Ascending aorta (tissue), 2 donors: ENCODE results near the gene DACH2. TPM values are rescaled to one million over a fixed set of nuclear protein-coding genes. Genes with fewer than 3 reads are reported as not detected.

ENCODE experiments used
- DNase-seq, 2 donors: peaks; one replicate each; pipeline ENCODE4 v3.0.0-alpha.2; 2019; ENCODE audit warnings: low spot score in 2 of 2
- H3K27ac ChIP-seq, 2 donors: fragments of 200-600 bp; sonication (generic); one replicate each; pipeline ENCODE4 v1.5.1; 2016 to 2017; ENCODE audit warnings: mild to moderate bottlenecking in 1 of 2
- H3K27me3 ChIP-seq: fragments of 200-600 bp; sonication (generic); one replicate; pipeline ENCODE4 v1.5.1; 2017
- H3K36me3 ChIP-seq, 2 donors: fragments of 200-600 bp; sonication (generic); one replicate each; pipeline ENCODE4 v1.5.1; 2016
- H3K4me1 ChIP-seq, 2 donors: fragments of 200-600 bp; sonication (generic); one replicate each; pipeline ENCODE4 v1.5.1; 2016 to 2017; ENCODE audit warnings: mild to moderate bottlenecking in 1 of 2
- H3K4me3 ChIP-seq, 2 donors: fragments of 200-600 bp; sonication (generic); one replicate each; pipeline ENCODE4 v1.5.1; 2016 to 2017; ENCODE audit warnings: mild to moderate bottlenecking in 1 of 2
- H3K9me3 ChIP-seq, 2 donors: fragments of 200-600 bp; sonication (generic); one replicate each; pipeline ENCODE4 v1.5.1; 2016
- CTCF ChIP-seq, 3 experiments: fragments of 200-600 bp in 2 of 3; fragments of 450-650 bp in 1 of 3; sonication (generic) in 2 of 3; IDR thresholded peaks; one replicate each; pipeline ENCODE4 v1.5.1; 2016 to 2019; ENCODE audit warnings: antibody characterized with exemption in 3 of 3, mild to moderate bottlenecking in 1 of 3, moderate library complexity in 1 of 3
- intact Hi-C: fragments of 100-400 bp; cut with DNase I; formaldehyde crosslinking; loops from one replicate; pipeline ENCODE4 v1.15.1; 2023
- total RNA-seq: library from RNA; depleted of rRNA; stranded (reverse); fragments of >200 nt; gene quantifications from one replicate; pipeline ENCODE4 v1.1.0, GENCODE V29; 2016

The DACH2 gene
- total RNA-seq, 1 donor from 2014 or later, result not detected

DNA sequence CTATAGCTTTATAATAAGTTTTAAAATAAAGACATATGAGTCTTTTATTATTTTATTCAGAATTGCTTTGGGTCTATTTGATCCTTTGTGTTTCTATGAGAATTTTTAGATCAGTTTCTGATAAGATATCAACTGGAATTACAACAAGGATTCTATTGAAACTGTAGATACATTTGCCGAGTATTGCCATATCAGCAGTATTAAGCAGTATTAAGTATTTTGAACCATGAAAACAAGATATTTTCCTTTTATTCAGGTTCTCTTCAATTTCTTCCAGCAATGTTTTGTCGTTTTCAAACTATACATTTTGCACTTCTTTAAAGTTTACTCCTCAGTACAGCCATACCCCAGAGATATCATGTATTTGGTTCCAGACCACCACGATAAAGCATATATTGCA, 598.8 kb downstream of the DACH2 start:
- Histone ChIP-seq H3K4me3 (no peak overlapping the region), H3K36me3 (no peaks in the 10 kb centered on the region), H3K4me1 (no peaks in the 10 kb centered on the region), H3K27me3 (no peaks in the 10 kb centered on the region), H3K9me3 (no peaks in the 10 kb centered on the region), H3K27ac (no peak overlapping the region)
- intact Hi-C loops, result no loop called here
- no peak for TF ChIP-seq CTCF (IDR thresholded peaks at IDR 0.05)
- DNase-seq, result no peak

DNA sequence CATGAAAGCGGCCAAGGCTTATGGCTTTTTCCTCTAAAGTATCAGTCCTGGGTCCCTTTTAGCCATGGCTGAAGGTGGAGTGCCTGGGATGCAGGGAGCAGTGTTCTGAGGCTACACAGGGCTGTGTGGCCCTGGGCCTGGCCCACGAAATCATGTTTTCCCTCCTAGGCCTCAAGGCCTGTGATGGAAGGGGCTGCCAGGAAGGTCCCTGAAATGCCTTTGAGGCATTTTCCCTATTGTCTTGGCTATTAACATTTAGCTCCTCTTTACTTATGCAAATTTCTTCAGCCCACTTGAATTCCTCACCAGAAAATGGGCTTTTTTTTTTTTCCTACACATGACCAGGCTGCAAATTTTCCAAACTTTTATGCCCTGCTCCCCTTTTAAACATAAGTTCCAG, 657.0 kb downstream of the DACH2 start:
- no peak for TF ChIP-seq CTCF (IDR thresholded peaks at IDR 0.05)

GRCh38 chrX:86806786-86807185, 658.5 kb downstream of the DACH2 start:
- no peak for DNase-seq
- no peaks in the 10 kb centered on the region for H3K36me3 ChIP-seq
- H3K4me3 ChIP-seq, result no peak overlapping the region
- H3K9me3 ChIP-seq, result peaks cover 0 to 3% of the 10 kb centered on the region in 2 donors
- intact Hi-C loops, result no loop called here
- H3K4me1 ChIP-seq, result no peaks in the 10 kb centered on the region
- H3K27me3 ChIP-seq, result no peaks in the 10 kb centered on the region
- no peak for TF ChIP-seq CTCF (IDR thresholded peaks at IDR 0.05)
- H3K27ac ChIP-seq, result no peak overlapping the region

More for the DNA sequence above, 657.0 kb downstream of the DACH2 start:
- intact Hi-C loops, result no loop called here
- no peak for DNase-seq
- Histone ChIP-seq H3K27ac (no peak overlapping the region), H3K9me3 (peaks cover 0 to 3% of the 10 kb centered on the region in 2 donors), H3K4me1 (no peaks in the 10 kb centered on the region), H3K27me3 (no peaks in the 10 kb centered on the region), H3K36me3 (no peaks in the 10 kb centered on the region), H3K4me3 (no peak overlapping the region)

DNA sequence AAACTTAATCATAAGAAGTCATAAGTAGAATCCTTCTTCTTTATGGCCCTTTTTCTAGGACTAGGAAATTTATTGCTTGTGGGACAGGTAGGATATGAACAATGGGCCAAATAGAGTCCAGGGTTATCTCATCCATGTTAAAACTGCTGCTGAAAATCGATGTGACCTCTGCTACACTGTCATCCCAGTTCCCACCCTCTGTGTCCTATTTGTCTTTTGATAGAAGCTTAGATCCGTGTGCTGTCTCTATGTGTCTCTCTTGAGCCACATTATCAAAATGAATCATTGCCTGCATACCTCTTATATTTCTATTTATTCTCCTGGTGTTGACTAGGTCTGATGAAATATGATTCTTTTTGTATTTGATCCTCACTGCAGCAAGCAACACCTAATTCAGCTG, 661.4 kb downstream of the DACH2 start:
- TF ChIP-seq CTCF (IDR thresholded peaks at IDR 0.05), result no peak
- no peak overlapping the region for H3K4me3 ChIP-seq
- no peaks in the 10 kb centered on the region for H3K4me1 ChIP-seq
- intact Hi-C loops, result no loop called here
- no peaks in the 10 kb centered on the region for H3K36me3 ChIP-seq
- H3K27ac ChIP-seq, result no peak overlapping the region
- no peaks in the 10 kb centered on the region for H3K27me3 ChIP-seq
- DNase-seq, result no peak
- peaks cover 0 to 3% of the 10 kb centered on the region in 2 donors for H3K9me3 ChIP-seq

DNA sequence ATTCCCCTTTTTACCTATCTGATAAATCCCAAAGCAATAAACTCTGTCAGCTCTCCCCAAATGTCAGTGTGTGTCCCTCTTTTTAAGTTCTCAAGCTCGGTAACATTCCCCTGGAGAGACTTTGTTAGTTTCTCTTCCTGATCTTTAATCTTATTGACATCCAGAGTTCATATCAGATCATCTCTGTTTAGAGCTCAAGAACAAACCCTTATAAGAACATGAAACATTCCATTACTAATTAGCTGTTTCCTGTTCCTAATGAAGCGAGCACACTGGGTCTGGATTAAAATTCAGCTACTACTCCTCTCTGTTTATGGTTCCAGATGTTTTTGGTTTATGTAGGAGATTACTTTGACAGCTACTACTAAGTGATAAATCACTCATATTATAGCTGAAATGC, 681.5 kb downstream of the DACH2 start:
- H3K4me1 ChIP-seq, result no peaks in the 10 kb centered on the region
- H3K36me3 ChIP-seq, result no peaks in the 10 kb centered on the region
- no peaks in the 10 kb centered on the region for H3K9me3 ChIP-seq
- H3K4me3 ChIP-seq, result no peak overlapping the region
- no peak overlapping the region for H3K27ac ChIP-seq
- H3K27me3 ChIP-seq, result no peaks in the 10 kb centered on the region
- no peak for DNase-seq
- TF ChIP-seq CTCF (IDR thresholded peaks at IDR 0.05), result no peak
- intact Hi-C loops, result no loop called here

DNA sequence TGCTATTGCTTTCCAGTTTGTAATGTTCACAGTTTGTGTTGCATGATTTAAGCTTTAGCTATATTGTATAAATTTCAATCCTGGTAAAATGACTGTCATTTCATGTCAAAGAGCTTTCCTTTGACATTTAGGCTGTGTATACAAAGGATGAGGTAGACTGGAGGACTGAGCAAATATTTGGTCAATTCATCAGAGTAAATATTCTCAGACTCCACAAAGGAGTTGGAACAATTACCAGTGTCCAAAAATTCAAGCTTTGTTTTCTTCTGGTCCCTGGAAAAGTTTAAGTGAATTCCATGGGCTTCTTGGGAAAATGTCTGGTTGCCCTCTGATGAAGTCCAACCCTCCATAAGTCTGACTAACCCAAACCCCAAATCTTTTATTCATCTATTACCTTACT, 682.4 kb downstream of the DACH2 start:
- Histone ChIP-seq H3K27ac (no peak overlapping the region), H3K9me3 (no peaks in the 10 kb centered on the region), H3K4me1 (no peaks in the 10 kb centered on the region), H3K4me3 (no peak overlapping the region), H3K27me3 (no peaks in the 10 kb centered on the region), H3K36me3 (no peaks in the 10 kb centered on the region)
- no peak for DNase-seq
- no peak for TF ChIP-seq CTCF (IDR thresholded peaks at IDR 0.05)
- intact Hi-C loops, result no loop called here
